ENCODE data around the gene IFIT1B.

GRCh38 chr10:89389254-89389653 lies 11.4 kb downstream of the IFIT1B start:
- TF ChIP-seq POLR2A (IDR thresholded peaks at IDR 0.05; ENCODE audit: low read depth, low read length) (no peak), POLR2AphosphoS5 (IDR thresholded peaks at IDR 0.05; ENCODE audit: low read depth, low read length) (no peak), TAF1 (IDR thresholded peaks at IDR 0.05; ENCODE audit: low read depth, low read length) (no peak), PAX5 (IDR thresholded peaks at IDR 0.05; ENCODE audit: insufficient read depth, low read length, severe bottlenecking) (no peak)
